HCT116 (cell line): ENCODE data around the gene PPP1R15A.

Experiments
- FOSL1 ChIP-seq: IDR thresholded peaks from 2 replicates; pipeline ENCODE4 v1.6.1; 2012; ENCODE audit warnings: low read depth
- POLR2AphosphoS5 ChIP-seq: IDR thresholded peaks from 2 replicates; pipeline ENCODE4 v1.6.1; 2011; ENCODE audit warnings: mild to moderate bottlenecking, low read depth, low read length, moderate library complexity
- ZBTB33 ChIP-seq: IDR thresholded peaks from 2 replicates; pipeline ENCODE4 v1.6.1; 2011; ENCODE audit warnings: mild to moderate bottlenecking, low read length, moderate library complexity; ENCODE audit not compliant: insufficient replicate concordance; ENCODE audit errors: extremely low read depth
- TF ChIP-seq, protein P1 (sequence below), 3 experiments: fragments of 200-600 bp in 1 of 3; sonication (generic) in 1 of 3; IDR thresholded peaks in 2 of 3; conservative IDR thresholded peaks in 1 of 3; 2 replicates each; pipeline ENCODE4 v1.5.1; 2012 to 2017; ENCODE audit warnings: low read depth in 2 of 3, low read length in 2 of 3, antibody characterized with exemption in 1 of 3, borderline replicate concordance in 1 of 3, control low read depth in 1 of 3, mild to moderate bottlenecking in 1 of 3, mixed read lengths in 1 of 3, mixed run types in 1 of 3, moderate library complexity in 1 of 3; ENCODE audit not compliant: insufficient read depth in 1 of 3

- TF ChIP-seq POLR2AphosphoS5 = no peak
- TF ChIP-seq, protein P1, sequence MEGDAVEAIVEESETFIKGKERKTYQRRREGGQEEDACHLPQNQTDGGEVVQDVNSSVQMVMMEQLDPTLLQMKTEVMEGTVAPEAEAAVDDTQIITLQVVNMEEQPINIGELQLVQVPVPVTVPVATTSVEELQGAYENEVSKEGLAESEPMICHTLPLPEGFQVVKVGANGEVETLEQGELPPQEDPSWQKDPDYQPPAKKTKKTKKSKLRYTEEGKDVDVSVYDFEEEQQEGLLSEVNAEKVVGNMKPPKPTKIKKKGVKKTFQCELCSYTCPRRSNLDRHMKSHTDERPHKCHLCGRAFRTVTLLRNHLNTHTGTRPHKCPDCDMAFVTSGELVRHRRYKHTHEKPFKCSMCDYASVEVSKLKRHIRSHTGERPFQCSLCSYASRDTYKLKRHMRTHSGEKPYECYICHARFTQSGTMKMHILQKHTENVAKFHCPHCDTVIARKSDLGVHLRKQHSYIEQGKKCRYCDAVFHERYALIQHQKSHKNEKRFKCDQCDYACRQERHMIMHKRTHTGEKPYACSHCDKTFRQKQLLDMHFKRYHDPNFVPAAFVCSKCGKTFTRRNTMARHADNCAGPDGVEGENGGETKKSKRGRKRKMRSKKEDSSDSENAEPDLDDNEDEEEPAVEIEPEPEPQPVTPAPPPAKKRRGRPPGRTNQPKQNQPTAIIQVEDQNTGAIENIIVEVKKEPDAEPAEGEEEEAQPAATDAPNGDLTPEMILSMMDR (IDR thresholded peaks at IDR 0.05 in 2 of 3, conservative IDR thresholded peaks at IDR 0.05 in 1 of 3; ENCODE audit: borderline replicate concordance in 1 of 3, insufficient read depth in 1 of 3, low read depth in 2 of 3, low read length in 2 of 3) = no peak
- TF ChIP-seq FOSL1 = no peak
- no peak for TF ChIP-seq ZBTB33
Measured at GRCh38 chr19:48856921-48857320, 15.3 kb upstream of the PPP1R15A start.
